GM21717 (cell line): ENCODE data around the gene SRGAP2B.
"Not testable (repeated sequence)": the region's sequence is repeated elsewhere in the genome, so short reads cannot be mapped to it uniquely, and the experiment has no call there.

Experiments
- ATAC-seq: cut with Tn5 transposase; IDR thresholded peaks from one replicate; pipeline ENCODE4 v1.9.1; 2021; ENCODE audit warnings: mild to moderate bottlenecking, moderate library complexity; ENCODE audit not compliant: unreplicated experiment

The SRGAP2B gene

GRCh38 chr1:145093517-145094149 is 1.5 kb downstream of the SRGAP2B start:
- not testable (repeated sequence) for ATAC-seq

DNA sequence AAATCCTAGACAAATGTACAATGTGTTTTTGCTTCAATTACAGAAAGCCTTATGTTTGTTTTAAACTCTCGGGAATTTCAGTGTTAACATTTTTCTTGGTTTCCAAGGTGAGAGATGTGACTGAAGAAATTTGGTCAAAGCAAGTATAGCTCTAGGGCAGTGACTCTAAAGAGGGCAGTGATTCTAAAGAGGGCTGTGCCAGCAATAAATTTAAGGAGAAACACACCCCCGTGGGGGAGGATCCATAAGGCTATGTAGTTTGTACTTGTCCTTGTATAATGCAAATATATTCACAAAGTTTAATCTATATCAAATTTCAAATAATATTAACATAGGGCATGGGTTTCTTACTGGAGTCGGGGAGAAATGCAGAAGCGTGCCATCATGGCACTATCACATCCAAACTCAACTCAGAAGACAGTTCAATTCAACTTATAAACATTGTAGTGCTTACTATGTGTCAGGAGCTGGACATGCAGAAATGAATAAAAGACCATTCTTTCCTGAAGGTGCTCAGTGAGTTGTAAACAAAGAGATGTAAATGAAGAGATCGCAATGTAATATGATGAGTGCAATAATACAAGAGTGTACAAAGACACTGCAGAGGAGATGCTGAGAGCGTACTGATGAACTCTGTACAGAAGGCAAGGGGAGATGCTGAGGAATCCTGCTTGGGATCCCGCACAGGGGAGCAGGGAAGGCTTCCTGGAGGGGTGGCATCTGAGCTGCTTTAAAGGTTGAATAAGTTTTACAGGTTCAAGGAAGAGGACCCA is 12.5 kb downstream of the SRGAP2B start:
- not testable (repeated sequence) for ATAC-seq

DNA sequence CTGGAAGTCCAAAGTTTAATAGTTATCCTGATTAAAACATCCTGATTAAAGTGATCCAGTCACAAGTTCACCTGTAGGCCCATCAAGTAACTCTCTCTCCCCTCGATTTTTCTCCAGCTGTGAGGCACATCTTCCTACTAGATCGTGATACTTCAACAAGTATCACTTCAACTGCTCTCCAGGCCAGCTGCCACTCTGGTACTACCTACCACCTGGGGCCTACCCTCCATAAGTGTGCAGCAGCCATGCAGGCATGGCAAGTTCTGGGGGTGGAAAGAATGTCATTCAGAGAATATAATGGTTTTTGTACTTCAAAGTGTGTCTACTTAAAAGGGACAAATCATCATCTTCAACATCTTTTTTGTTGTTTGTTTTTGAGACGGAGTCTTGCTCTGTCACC is 14.9 kb downstream of the SRGAP2B start:
- ATAC-seq: not testable (repeated sequence)

GRCh38 chr1:145079737-145080136 is 15.4 kb downstream of the SRGAP2B start:
- not testable (repeated sequence) for ATAC-seq

DNA sequence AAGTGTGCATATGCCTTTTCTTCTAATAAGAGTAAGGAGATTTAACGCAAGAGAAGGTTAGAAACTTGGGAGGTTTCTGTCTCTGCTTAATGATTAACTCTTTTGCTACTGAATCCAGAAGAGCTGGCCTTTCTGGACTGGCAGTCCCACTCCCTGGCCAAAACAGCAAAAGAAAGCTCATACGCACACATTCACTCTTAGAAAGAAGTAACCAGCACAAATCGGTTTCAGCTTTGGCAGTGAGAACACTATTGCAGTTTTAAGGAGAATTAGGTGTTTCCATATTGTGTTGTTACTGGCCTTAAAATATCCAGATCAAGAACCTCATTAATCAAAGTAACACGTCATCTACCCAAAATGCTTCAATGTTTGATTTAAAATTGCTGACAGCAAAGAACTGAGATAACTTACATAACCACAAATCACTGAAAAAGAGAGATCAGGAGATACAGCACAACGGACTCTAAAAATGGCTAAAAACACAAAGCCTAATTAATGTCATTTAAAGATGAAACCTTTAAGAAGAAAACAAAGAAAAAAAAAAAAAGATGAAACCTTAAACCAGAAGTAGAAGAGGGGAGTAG is 16.2 kb downstream of the SRGAP2B start:
- not testable (repeated sequence) for ATAC-seq

- not testable (repeated sequence) for ATAC-seq
Observed at GRCh38 chr1:145077872-145078786, 17.0 kb downstream of the SRGAP2B start.

DNA sequence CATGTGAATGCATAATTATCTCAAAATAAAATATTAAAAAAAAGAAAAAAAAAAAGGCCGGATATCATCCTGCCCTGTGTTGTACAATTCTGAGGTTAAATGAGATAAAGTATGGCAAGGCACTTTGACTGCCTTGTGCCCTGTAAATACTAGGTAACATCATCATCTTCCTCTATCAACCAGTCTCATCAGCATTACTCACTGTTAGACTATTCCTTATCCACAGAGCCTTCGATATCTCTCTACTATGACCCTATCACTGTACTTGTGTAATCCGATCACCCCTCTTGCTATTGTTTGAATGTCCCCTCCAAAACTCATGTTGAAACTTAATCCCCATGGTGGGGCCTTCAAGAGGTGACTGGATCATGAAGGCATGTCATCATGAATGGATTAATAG is 18.3 kb downstream of the SRGAP2B start:
- ATAC-seq: not testable (repeated sequence)

DNA sequence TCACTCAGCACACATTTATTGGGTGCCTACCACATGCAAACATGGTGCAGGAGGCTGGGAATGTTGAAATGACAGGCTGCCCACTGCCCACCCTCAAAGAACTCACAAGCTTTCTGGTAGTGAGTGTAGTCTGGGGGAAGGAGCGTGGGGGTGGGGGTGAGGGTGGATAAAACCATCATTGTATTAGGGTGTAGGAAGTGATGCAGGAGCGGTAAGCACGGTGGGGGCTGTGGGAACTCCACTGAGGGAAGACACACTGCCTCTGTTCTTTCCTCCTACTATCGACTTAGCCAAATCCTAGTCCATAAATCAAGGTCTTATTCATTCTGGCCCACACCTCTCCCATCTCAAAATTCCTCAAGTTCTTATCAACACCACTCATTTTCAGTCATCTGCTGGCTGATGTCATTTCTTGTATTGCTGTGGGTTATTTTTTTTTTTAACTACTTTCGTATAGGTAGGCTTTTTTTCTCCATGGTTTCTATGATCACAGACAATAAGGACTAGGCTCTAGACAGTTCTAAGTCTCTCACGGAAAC is 21.0 kb downstream of the SRGAP2B start:
- not testable (repeated sequence) for ATAC-seq

- not testable (repeated sequence) for ATAC-seq
Observed at GRCh38 chr1:145071569-145071968, 23.6 kb downstream of the SRGAP2B start.

- ATAC-seq: not testable (repeated sequence)
Observed at GRCh38 chr1:145066486-145066885, 28.6 kb downstream of the SRGAP2B start.

GRCh38 chr1:145065194-145065826 is 29.8 kb downstream of the SRGAP2B start:
- not testable (repeated sequence) for ATAC-seq

DNA sequence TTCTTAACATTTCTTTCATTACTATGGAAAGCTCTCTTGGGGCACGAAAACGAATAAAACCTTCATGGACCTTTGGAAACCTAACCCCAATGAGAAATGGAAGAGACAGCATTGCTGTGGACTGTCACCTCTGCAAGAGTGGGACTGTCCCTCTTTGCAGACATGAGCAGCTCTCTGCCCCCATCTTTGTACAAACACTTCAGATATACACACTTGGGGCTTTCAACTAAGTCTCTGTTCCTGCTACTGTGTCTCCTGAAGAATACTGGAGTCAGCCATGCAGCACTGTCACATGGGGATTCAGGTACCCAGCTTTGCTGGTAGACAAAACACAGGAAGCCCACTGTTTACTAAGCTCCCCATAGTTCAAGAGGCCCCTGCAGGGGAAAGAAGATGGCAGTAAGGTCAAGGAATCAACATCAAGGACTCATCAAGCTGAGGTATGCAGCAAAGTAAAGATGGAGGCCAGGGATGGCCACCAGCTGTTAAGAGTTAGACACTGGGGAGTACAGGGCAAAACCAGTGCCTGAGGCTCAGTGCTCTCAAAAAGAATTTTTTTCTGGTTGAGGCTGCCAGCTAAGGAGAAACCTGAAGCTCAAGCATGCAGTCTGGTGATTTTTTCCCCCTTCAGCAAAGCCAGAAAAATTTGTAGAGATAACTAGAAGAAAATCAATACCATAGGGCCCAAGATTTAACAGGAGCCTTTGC is 31.0 kb downstream of the SRGAP2B start:
- ATAC-seq: not testable (repeated sequence)

DNA sequence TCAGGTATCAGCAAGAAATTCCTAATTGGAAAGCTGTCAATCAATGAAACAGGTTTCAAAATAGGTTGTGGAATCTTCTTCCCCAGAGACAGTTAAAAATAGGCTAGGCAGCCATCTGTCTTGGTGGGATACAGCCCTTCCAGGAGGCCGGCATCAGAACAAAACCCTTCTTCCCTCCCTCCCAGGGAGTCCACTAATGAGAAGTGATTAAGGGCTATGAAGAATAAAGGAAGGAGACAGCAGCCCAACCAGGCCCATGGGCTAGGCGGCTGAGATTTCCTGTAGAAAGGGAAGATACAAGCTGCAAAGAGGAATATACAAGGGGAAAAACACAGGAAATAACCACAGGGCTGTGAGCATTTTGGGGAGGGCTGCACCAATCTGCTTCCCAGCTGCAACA is 31.8 kb downstream of the SRGAP2B start:
- ATAC-seq: not testable (repeated sequence)

- peak; percentile 59 for ATAC-seq
Observed at GRCh38 chr1:145058184-145058583, 36.9 kb downstream of the SRGAP2B start.

GRCh38 chr1:145055217-145055760 is 39.8 kb downstream of the SRGAP2B start:
- peak; percentile 96 for ATAC-seq

GRCh38 chr1:145053428-145053827 is 41.7 kb downstream of the SRGAP2B start:
- ATAC-seq: not testable (repeated sequence)

DNA sequence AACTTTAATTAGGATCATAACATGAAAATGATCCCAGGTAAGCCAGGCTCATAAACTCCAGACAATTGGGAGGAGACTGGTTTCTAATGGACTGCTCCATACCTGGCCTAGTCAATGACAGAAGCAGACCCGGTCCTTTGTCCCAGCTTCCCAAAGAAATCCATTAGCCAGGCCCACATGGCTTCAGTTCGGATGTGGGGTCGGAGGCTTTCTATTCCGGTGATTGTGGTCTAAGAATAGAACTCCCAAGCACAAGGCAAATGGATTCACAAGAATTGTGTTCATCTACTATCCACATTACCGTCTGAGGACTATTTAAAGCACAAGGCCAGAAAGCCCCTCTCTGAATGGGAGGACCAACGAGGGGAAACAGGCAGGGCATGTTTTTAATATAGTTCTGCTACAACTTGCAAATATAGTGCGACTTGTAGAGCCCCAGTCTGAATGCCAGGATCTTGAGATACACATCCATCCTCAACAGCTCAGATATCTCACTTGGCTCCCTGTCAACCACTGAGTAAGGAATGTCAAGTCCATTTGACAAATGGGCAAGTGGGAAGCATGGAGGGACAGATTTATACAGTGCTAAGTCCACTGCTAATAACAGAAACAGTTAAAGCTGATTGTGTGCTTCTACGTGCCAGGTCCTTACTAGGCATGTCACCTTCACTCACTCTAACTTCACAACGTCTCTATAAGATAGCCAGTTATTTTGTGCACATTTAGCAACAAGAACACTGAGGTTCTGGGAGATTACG is 42.9 kb downstream of the SRGAP2B start:
- not testable (repeated sequence) for ATAC-seq

DNA sequence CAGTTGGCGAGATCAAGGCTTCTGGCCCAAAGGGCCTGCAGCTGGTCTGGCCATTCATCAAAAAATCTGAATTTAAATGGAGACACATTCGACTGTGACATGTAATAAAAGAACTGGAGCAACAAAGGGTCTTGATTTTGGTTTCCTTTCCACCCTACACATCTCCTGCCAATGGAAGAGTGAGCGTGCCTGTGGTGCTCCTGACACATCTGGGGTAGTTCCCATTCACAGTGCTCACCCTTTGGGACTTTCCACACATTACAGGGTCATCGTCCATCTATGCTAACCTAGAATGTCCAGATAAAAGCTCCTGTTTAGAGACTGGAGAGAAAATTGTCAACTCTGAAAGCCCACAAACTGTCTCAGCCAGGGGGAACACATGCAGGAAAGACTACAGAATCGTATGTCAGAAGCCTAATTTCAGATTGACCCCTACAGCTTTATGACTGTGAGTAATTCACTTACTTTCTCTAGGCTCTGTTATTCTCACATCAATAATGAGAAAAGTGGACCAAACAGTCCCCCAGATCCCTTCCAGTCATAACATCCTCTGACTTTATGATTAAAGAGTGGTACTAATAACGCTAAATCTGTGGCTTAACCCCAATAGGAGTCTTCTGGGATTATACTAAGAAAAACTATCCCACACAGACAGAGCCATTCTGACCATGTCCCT is 46.8 kb downstream of the SRGAP2B start:
- not testable (repeated sequence) for ATAC-seq
